NCI-H2081 treated with DMSO at 0.1 percent for 48 hours (cell line): ENCODE data around the gene FBRS.
"Not testable (repeated sequence)": the region's sequence is repeated elsewhere in the genome, so short reads cannot be mapped to it uniquely, and the experiment has no call there.

Source experiments
- DNase-seq: peaks from one replicate; lab custom pipeline; 2025; lab: John Stamatoyannopoulos, UW

FBRS gene

GRCh38 chr16:30698816-30699614 lies 40.8 kb downstream of the FBRS start, which contains the start of gene SRCAP:
Gene SRCAP (plus strand): TSS chr16:30699171. CDS start chr16:30700825, 1,654 bp downstream.
- peak; percentile 13 for DNase-seq

GRCh38 chr16:30699615-30700099 lies 41.4 kb downstream of the FBRS start:
- no peak for DNase-seq

DNA sequence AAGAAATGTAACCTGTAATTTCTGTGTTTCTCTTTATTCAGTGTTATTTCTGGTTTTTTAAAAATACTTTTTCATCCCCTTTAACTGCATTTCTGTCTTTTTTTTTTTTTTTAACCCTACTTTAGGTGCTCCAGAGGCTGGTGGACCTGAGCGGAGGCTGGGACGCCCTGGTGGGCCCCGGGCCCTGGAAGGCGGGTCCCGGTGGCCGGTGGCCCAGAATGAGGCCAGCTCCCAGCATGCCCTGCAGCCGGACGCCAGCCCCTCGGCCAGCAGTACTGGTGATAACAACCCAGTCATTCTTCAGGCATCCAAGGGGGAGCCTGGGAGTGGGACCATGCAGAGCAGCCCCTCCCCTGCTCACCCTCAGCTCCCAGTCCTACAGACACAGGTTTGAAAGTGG lies 42.3 kb downstream of the FBRS start:
- DNase-seq = no peak

- DNase-seq = no peak
Observed at GRCh38 chr16:30700971-30701370, 42.7 kb downstream of the FBRS start.

GRCh38 chr16:30703071-30703470 lies 44.8 kb downstream of the FBRS start:
- not testable (repeated sequence) for DNase-seq

DNA sequence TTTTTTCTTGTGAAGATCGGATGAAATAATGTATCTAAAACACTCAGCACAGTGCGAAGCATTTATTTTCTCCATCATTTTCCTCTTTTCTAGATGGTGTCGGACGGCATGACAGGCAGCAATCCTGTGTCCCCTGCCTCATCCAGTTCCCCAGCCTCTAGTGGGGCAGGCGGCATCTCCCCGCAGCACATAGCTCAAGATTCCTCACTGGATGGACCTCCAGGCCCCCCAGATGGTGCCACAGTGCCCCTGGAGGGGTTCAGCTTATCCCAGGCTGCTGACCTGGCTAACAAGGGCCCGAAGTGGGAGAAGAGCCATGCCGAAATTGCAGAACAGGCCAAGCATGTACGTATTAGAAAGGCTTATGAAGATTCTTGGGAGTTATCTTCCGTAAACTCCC lies 45.7 kb downstream of the FBRS start:
- no peak for DNase-seq

DNA sequence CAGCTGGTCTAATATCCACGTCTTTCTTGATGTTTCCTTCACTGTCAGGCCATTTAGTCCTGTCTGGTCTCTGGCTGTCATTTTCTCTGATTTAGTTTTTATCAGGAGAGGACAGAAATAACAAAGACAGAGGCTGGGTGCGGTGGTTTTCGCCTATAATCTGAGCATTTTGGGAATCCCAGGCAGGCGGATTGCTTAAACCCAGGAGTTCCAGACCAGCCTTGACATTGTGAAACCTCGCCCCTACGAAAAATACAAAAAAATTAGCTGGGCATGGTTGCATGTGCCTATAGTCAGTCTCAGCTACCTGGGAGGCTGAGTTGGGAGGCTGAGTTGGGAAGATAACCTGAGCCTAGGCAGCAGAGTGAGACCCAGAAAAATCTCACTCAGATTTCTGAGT lies 47.8 kb downstream of the FBRS start:
- no peak for DNase-seq

GRCh38 chr16:30710971-30711370 lies 52.7 kb downstream of the FBRS start:
- no peak for DNase-seq

DNA sequence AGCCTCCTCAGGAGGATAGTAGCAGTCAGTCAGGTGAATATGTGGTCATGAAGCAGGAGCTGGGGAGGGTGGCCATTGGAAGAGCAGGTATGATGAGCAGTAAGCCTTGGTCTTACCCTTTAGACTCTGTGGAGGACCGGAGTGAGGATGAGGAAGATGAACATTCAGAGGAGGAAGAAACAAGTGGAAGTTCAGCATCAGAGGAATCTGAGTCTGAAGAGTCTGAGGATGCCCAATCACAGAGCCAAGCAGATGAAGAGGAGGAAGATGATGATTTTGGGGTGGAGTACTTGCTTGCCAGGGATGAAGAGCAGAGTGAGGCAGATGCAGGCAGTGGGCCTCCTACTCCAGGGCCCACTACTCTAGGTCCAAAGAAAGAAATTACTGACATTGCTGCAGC lies 53.5 kb downstream of the FBRS start:
- no peak for DNase-seq

DNA sequence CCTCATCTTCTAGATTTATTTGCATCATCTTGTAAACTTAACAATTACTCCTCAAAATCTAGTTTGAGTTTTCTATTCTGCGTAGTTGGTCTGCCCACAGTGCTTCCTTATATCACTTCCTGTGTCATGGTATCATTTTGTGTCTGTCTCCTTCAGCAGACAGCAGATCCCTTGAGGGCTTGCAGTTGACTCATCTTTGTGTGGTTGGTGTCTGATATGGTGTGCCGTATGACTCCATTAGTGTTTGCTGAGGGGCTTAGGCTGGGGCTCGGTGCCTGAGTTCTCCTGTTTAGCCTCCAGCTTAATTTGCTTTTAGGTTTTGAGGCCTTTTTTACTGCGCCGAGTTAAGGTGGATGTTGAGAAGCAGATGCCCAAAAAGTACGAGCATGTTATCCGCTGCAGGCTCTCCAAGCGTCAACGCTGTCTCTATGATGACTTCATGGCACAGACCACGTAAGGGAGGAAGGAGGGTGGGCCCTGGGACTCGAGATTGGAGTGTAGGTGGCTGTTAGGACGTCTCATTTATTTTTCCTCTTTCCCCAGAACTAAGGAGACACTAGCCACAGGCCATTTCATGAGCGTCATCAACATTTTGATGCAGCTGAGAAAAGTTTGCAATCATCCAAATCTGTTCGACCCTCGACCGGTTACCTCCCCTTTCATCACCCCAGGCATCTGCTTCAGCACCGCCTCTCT lies 57.7 kb downstream of the FBRS start:
- DNase-seq = no peak

GRCh38 chr16:30720086-30720485 lies 61.9 kb downstream of the FBRS start:
- no peak for DNase-seq
